Sigmoid colon (tissue), 4 donors: ENCODE results near the gene TMEM184C.

Experiments
- CTCF ChIP-seq, 4 experiments: fragments of 450-650 bp in 3 of 4; fragments of 200-600 bp in 1 of 4; IDR thresholded peaks; one replicate each; pipeline ENCODE4 v1.5.1; 2016 to 2019; ENCODE audit warnings: antibody characterized with exemption in 4 of 4, mild to moderate bottlenecking in 3 of 4, moderate library complexity in 2 of 4
- EP300 ChIP-seq, 4 donors: sonication (generic); formaldehyde crosslinking; IDR thresholded peaks; one replicate each; pipeline ENCODE4 v1.6.1; 2017; ENCODE audit warnings: antibody characterized with exemption in 4 of 4
- POLR2A ChIP-seq, 2 donors: fragments of 450-650 bp; IDR thresholded peaks; one replicate each; pipeline ENCODE4 v1.6.1; 2016; ENCODE audit warnings: antibody characterized with exemption in 2 of 2, mild to moderate bottlenecking in 2 of 2, moderate library complexity in 2 of 2
- POLR2AphosphoS5 ChIP-seq, 4 donors: sonication (generic); formaldehyde crosslinking; IDR thresholded peaks; one replicate each; pipeline ENCODE4 v1.6.1; 2017; ENCODE audit warnings: antibody characterized with exemption in 4 of 4

- TF ChIP-seq POLR2A (IDR thresholded peaks at IDR 0.05) (no peak), CTCF (IDR thresholded peaks at IDR 0.05) (no peak), POLR2AphosphoS5 (IDR thresholded peaks at IDR 0.05) (no peak), EP300 (IDR thresholded peaks at IDR 0.05) (no peak)
Measured at GRCh38 chr4:147581606-147582350, 35.4 kb upstream of the TMEM184C start.
